Measurements from ENCODE around the gene PKD1L1.

The PKD1L1 gene

GRCh38 chr7:47792521-47793121 lies 155.6 kb downstream of the PKD1L1 start:
- H3K36me3 ChIP-seq (ENCODE audit: insufficient read depth, low read depth, low read length), result no peaks in the 10 kb centered on the region
- no peak overlapping the region for H3K9ac ChIP-seq (ENCODE audit: low read depth, low read length)
- no peak overlapping the region for H3K4me3 ChIP-seq (ENCODE audit: low read length)
- no peaks in the 10 kb centered on the region for H3K27me3 ChIP-seq (ENCODE audit: insufficient read depth, low read length)
- no peaks in the 10 kb centered on the region for H3K9me3 ChIP-seq (ENCODE audit: insufficient read depth, low read depth, low read length)
- H3K27ac ChIP-seq (ENCODE audit: low read length), result no peak overlapping the region
- no peaks in the 10 kb centered on the region for H3K4me1 ChIP-seq (ENCODE audit: insufficient read depth, low read length)

- H3K9ac ChIP-seq (ENCODE audit: low read depth, low read length), result no peak overlapping the region
- H3K4me3 ChIP-seq (ENCODE audit: low read length), result no peak overlapping the region
- no peaks in the 10 kb centered on the region for H3K27me3 ChIP-seq (ENCODE audit: insufficient read depth, low read length)
- H3K36me3 ChIP-seq (ENCODE audit: insufficient read depth, low read depth, low read length), result no peaks in the 10 kb centered on the region
- H3K27ac ChIP-seq (ENCODE audit: low read length), result no peak overlapping the region
- peaks cover 3% of the 10 kb centered on the region; the same call in 1 of the 2 replicates for H3K4me1 ChIP-seq (ENCODE audit: insufficient read depth, low read length)
- H3K9me3 ChIP-seq (ENCODE audit: insufficient read depth, low read depth, low read length), result no peaks in the 10 kb centered on the region
Observed at GRCh38 chr7:47791682-47792081, 156.6 kb downstream of the PKD1L1 start.

- H3K9ac ChIP-seq (ENCODE audit: low read depth, low read length), result no peak overlapping the region
- no peak overlapping the region for H3K27ac ChIP-seq (ENCODE audit: low read length)
- no peak overlapping the region for H3K4me3 ChIP-seq (ENCODE audit: low read length)
- H3K9me3 ChIP-seq (ENCODE audit: insufficient read depth, low read depth, low read length), result no peaks in the 10 kb centered on the region
- H3K27me3 ChIP-seq (ENCODE audit: insufficient read depth, low read length), result no peaks in the 10 kb centered on the region
- peaks cover 6% of the 10 kb centered on the region; the same call in 1 of the 2 replicates for H3K4me1 ChIP-seq (ENCODE audit: insufficient read depth, low read length)
- no peaks in the 10 kb centered on the region for H3K36me3 ChIP-seq (ENCODE audit: insufficient read depth, low read depth, low read length)
Observed at GRCh38 chr7:47788083-47788482, 160.2 kb downstream of the PKD1L1 start.

GRCh38 chr7:47787249-47788069 lies 160.8 kb downstream of the PKD1L1 start:
- H3K4me3 ChIP-seq (ENCODE audit: low read length), result no peak overlapping the region
- H3K9me3 ChIP-seq (ENCODE audit: insufficient read depth, low read depth, low read length), result no peaks in the 10 kb centered on the region
- H3K9ac ChIP-seq (ENCODE audit: low read depth, low read length), result no peak overlapping the region
- no peak overlapping the region for H3K27ac ChIP-seq (ENCODE audit: low read length)
- no peaks in the 10 kb centered on the region for H3K36me3 ChIP-seq (ENCODE audit: insufficient read depth, low read depth, low read length)
- H3K27me3 ChIP-seq (ENCODE audit: insufficient read depth, low read length), result no peaks in the 10 kb centered on the region
- H3K4me1 ChIP-seq (ENCODE audit: insufficient read depth, low read length), result peaks cover 6% of the 10 kb centered on the region; the same call in 1 of the 2 replicates

- Histone ChIP-seq H3K9me3 (ENCODE audit: insufficient read depth, low read depth, low read length) (no peaks in the 10 kb centered on the region), H3K9ac (ENCODE audit: low read depth, low read length) (no peak overlapping the region), H3K36me3 (ENCODE audit: insufficient read depth, low read depth, low read length) (no peaks in the 10 kb centered on the region), H3K4me1 (ENCODE audit: insufficient read depth, low read length) (peaks cover 6% of the 10 kb centered on the region; the same call in 1 of the 2 replicates), H3K27me3 (ENCODE audit: insufficient read depth, low read length) (no peaks in the 10 kb centered on the region), H3K27ac (ENCODE audit: low read length) (no peak overlapping the region), H3K4me3 (ENCODE audit: low read length) (no peak overlapping the region)
Observed at GRCh38 chr7:47786557-47787248, 161.6 kb downstream of the PKD1L1 start.

- Histone ChIP-seq H3K27me3 (ENCODE audit: insufficient read depth, low read length) (no peaks in the 10 kb centered on the region), H3K27ac (ENCODE audit: low read length) (no peak overlapping the region), H3K9me3 (ENCODE audit: insufficient read depth, low read depth, low read length) (no peaks in the 10 kb centered on the region), H3K4me1 (ENCODE audit: insufficient read depth, low read length) (peaks cover 6% of the 10 kb centered on the region; the same call in 1 of the 2 replicates), H3K36me3 (ENCODE audit: insufficient read depth, low read depth, low read length) (no peaks in the 10 kb centered on the region), H3K9ac (ENCODE audit: low read depth, low read length) (no peak overlapping the region), H3K4me3 (ENCODE audit: low read length) (no peak overlapping the region)
Observed at GRCh38 chr7:47785923-47786556, 162.2 kb downstream of the PKD1L1 start.

GRCh38 chr7:47783456-47784223 lies 164.6 kb downstream of the PKD1L1 start:
- H3K27me3 ChIP-seq (ENCODE audit: insufficient read depth, low read length), result no peaks in the 10 kb centered on the region
- H3K9ac ChIP-seq (ENCODE audit: low read depth, low read length), result no peak overlapping the region
- H3K36me3 ChIP-seq (ENCODE audit: insufficient read depth, low read depth, low read length), result no peaks in the 10 kb centered on the region
- H3K27ac ChIP-seq (ENCODE audit: low read length), result no peak overlapping the region
- peaks cover 6% of the 10 kb centered on the region; the same call in 1 of the 2 replicates for H3K4me1 ChIP-seq (ENCODE audit: insufficient read depth, low read length)
- no peak overlapping the region for H3K4me3 ChIP-seq (ENCODE audit: low read length)
- no peaks in the 10 kb centered on the region for H3K9me3 ChIP-seq (ENCODE audit: insufficient read depth, low read depth, low read length)

- no peaks in the 10 kb centered on the region; the same call in 1 of the 2 replicates for H3K9me3 ChIP-seq (ENCODE audit: insufficient read depth, low read depth, low read length)
- H3K27me3 ChIP-seq (ENCODE audit: insufficient read depth, low read length), result no peaks in the 10 kb centered on the region
- H3K9ac ChIP-seq (ENCODE audit: low read depth, low read length), result no peak overlapping the region
- H3K4me1 ChIP-seq (ENCODE audit: insufficient read depth, low read length), result peaks cover 6% of the 10 kb centered on the region; the same call in 1 of the 2 replicates
- H3K36me3 ChIP-seq (ENCODE audit: insufficient read depth, low read depth, low read length), result no peaks in the 10 kb centered on the region
- H3K27ac ChIP-seq (ENCODE audit: low read length), result no peak overlapping the region
- H3K4me3 ChIP-seq (ENCODE audit: low read length), result no peak overlapping the region
Observed at GRCh38 chr7:47782792-47783191, 165.5 kb downstream of the PKD1L1 start.

- Histone ChIP-seq H3K4me1 (ENCODE audit: insufficient read depth, low read length) (peaks cover 3% of the 10 kb centered on the region; the same call in 1 of the 2 replicates), H3K27ac (ENCODE audit: low read length) (no peak overlapping the region), H3K4me3 (ENCODE audit: low read length) (no peak overlapping the region), H3K9me3 (ENCODE audit: insufficient read depth, low read depth, low read length) (no peaks in the 10 kb centered on the region; the same call in 1 of the 2 replicates), H3K36me3 (ENCODE audit: insufficient read depth, low read depth, low read length) (no peaks in the 10 kb centered on the region), H3K27me3 (ENCODE audit: insufficient read depth, low read length) (no peaks in the 10 kb centered on the region), H3K9ac (ENCODE audit: low read depth, low read length) (no peak overlapping the region)
Observed at GRCh38 chr7:47782022-47782421, 166.2 kb downstream of the PKD1L1 start.

GRCh38 chr7:47780555-47780954 lies 167.7 kb downstream of the PKD1L1 start:
- H3K9me3 ChIP-seq (ENCODE audit: insufficient read depth, low read depth, low read length), result no peaks in the 10 kb centered on the region; the same call in 1 of the 2 replicates
- no peak overlapping the region for H3K9ac ChIP-seq (ENCODE audit: low read depth, low read length)
- H3K4me1 ChIP-seq (ENCODE audit: insufficient read depth, low read length), result peaks cover 2% of the 10 kb centered on the region; the same call in 1 of the 2 replicates
- H3K27me3 ChIP-seq (ENCODE audit: insufficient read depth, low read length), result no peaks in the 10 kb centered on the region
- no peak overlapping the region for H3K4me3 ChIP-seq (ENCODE audit: low read length)
- H3K36me3 ChIP-seq (ENCODE audit: insufficient read depth, low read depth, low read length), result no peaks in the 10 kb centered on the region
- H3K27ac ChIP-seq (ENCODE audit: low read length), result no peak overlapping the region

- no peaks in the 10 kb centered on the region; the same call in 1 of the 2 replicates for H3K9me3 ChIP-seq (ENCODE audit: insufficient read depth, low read depth, low read length)
- H3K4me1 ChIP-seq (ENCODE audit: insufficient read depth, low read length), result no peaks in the 10 kb centered on the region
- no peak overlapping the region for H3K27ac ChIP-seq (ENCODE audit: low read length)
- H3K4me3 ChIP-seq (ENCODE audit: low read length), result no peak overlapping the region
- H3K9ac ChIP-seq (ENCODE audit: low read depth, low read length), result no peak overlapping the region
- no peaks in the 10 kb centered on the region for H3K27me3 ChIP-seq (ENCODE audit: insufficient read depth, low read length)
- H3K36me3 ChIP-seq (ENCODE audit: insufficient read depth, low read depth, low read length), result no peaks in the 10 kb centered on the region
Observed at GRCh38 chr7:47779341-47779771, 168.9 kb downstream of the PKD1L1 start.

Data from iPS-20b (cell line).